DMS79 (cell line): ENCODE data around the gene NT5DC3.

Source experiments
- DNase-seq: peaks from one replicate; lab custom pipeline; 2025; lab: John Stamatoyannopoulos, UW

Gene NT5DC3

GRCh38 chr12:103748002-103748401 is 93.0 kb downstream of the NT5DC3 start:
- no peak for DNase-seq

GRCh38 chr12:103745962-103746361 is 95.1 kb downstream of the NT5DC3 start:
- no peak for DNase-seq

- no peak for DNase-seq
Measured at GRCh38 chr12:103743788-103744187, 97.2 kb downstream of the NT5DC3 start.

GRCh38 chr12:103742349-103742932 is 98.6 kb downstream of the NT5DC3 start:
- DNase-seq: peak; percentile 74

GRCh38 chr12:103737881-103738280 is 103.2 kb downstream of the NT5DC3 start:
- DNase-seq: no peak

GRCh38 chr12:103736572-103736971 is 104.5 kb downstream of the NT5DC3 start:
- DNase-seq: no peak

GRCh38 chr12:103735291-103735690 is 105.7 kb downstream of the NT5DC3 start:
- DNase-seq: no peak

GRCh38 chr12:103734863-103735262 is 106.2 kb downstream of the NT5DC3 start:
- no peak for DNase-seq

- no peak for DNase-seq
Measured at GRCh38 chr12:103731539-103731938, 109.5 kb downstream of the NT5DC3 start.

GRCh38 chr12:103729499-103729898 is 111.5 kb downstream of the NT5DC3 start:
- DNase-seq: no peak

- DNase-seq: no peak
Measured at GRCh38 chr12:103728323-103728722, 112.7 kb downstream of the NT5DC3 start.

GRCh38 chr12:103727638-103728037 is 113.4 kb downstream of the NT5DC3 start:
- DNase-seq: no peak

- no peak for DNase-seq
Measured at GRCh38 chr12:103725398-103725797, 115.6 kb downstream of the NT5DC3 start.
